ENCODE measurements around the gene HGFAC.

The HGFAC gene

DNA sequence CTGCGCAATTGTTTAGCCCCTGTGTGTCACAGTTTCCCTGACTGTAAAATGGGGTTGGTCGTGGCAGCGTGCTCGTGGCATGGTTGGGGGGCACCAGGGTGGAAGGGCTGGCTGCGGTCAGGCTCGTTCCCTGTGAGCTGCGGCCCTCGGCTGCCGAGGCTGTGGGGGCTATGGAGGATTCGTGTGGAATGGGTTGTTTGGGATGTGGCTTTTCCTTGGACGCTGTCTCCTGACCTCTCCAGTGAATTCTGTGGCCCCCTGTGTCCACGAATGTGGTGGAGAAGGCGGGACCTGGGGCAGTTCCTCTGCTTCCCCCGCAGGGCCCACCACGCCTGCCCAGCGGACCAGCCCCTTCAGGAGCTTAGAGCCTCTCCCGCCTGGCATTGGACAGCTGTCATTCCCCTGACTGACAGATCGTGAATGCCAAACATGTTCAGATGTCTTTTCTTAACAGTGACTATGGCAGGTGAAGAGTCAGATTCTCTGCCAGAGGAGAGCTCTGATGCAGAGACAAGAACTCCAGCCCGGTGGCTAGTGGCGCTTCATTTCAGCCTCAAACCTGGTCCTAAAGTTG lies 17.2 kb upstream of the HGFAC start:
- DNase-seq (ENCODE audit: low read depth, low spot score) = no peak

- DNase-seq (ENCODE audit: low read depth, low spot score) = no peak
Measured at GRCh38 chr4:3426465-3427133, 15.2 kb upstream of the HGFAC start.

DNA sequence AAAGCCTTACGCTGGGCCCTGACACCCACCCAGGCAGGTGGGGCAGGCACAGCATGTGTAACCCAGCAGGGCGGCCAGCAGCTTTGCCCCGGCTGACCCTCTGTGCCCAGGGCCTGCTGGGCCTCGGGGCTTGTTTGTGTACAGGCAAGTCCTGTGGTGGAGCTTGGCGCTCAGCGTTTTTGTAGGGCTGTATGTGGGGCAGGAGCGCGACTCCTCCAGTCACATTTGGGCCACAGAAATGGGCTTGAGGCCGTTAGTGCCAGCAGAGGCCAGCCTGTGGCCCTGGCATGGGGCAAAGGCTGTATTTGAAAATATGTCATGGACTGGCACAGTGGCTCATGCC lies 14.7 kb upstream of the HGFAC start:
- no peak for DNase-seq (ENCODE audit: low read depth, low spot score)

DNA sequence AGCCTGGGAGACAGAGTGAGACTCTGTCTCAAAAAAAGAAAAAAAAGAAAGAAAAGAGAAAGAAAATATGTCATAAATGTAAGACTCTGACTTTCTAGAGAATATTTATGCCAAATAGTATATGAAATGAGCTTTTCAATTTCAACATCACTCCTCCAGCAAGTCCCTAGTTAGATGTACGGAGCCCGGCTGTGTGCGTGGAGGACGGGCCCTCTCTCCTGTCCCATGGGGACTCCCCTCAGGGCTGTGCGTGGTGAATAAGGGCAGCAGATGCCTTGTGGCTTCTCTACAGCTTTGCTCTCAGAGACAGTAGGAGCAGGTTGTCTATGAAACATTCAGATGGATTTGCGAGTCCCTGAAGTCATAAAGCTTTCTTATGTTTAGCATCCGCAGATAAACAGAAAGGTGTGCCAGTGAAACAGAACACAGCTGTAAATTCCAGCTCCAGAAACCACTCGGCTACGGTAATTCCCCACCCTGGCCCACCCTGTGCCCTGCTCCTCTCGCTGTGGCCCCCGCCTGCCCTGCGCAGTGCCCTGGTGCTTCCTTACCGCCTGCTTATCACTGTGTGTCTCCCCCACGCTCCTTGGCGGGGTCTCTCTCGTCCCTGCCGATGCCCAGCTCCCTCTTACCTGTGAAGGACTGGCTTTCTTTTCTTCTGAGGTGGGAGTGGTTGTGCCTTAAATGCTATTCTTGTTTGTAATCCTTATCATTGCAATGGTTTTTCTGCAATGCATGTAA lies 13.9 kb upstream of the HGFAC start:
- DNase-seq (ENCODE audit: low read depth, low spot score) = no peak

DNA sequence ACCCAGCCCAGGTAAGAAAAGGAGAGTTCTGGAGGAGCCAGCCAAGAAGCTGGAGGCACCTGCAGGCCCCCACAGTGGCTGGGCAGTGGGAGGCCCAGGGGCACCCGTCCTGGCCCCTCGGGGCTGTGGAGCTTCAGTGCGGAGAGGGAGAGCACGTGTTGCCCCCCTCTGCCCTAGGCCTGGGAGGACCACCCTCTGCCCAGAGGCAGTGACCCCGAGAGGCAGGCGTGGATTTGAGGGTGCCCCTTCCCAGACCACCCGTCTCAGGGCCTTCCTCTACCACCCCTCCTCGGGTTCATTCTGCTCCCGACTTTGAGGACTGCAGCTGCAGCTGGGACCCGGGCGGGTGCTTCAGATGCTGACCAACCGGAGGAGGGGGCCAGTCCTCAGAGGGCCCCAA lies 12.1 kb upstream of the HGFAC start:
- no peak for DNase-seq (ENCODE audit: low read depth, low spot score)

DNA sequence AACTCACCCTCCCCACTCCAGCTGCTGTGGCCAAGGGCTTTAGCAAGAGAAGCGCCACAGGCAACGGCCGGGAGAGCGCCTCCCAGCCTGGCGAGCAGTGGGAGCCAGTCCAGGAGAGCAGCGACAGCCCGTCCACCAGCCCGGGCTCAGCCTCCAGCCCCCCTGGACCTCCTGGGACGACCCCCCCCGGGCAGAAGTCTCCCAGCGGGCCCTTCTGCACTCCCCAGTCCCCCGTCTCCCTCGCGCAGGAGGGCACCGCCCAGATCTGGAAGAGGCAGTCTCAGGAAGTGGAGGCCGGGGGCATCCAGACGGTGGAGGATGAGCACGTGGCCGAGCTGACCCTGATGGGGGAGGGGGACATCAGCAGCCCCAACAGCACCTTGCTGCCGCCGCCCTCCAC lies 11.2 kb upstream of the HGFAC start:
- no peak for DNase-seq (ENCODE audit: low read depth, low spot score)

- no peak for DNase-seq (ENCODE audit: low read depth, low spot score)
Measured at GRCh38 chr4:3431446-3431993, 10.2 kb upstream of the HGFAC start.

- DNase-seq (ENCODE audit: low read depth, low spot score) = no peak
Measured at GRCh38 chr4:3432381-3432790, 9.4 kb upstream of the HGFAC start.

GRCh38 chr4:3433138-3433869 lies 8.5 kb upstream of the HGFAC start:
- DNase-seq (ENCODE audit: low read depth, low spot score) = no peak

GRCh38 chr4:3434881-3435685 lies 6.7 kb upstream of the HGFAC start:
- DNase-seq (ENCODE audit: low read depth, low spot score) = no peak

GRCh38 chr4:3435686-3435956 lies 6.1 kb upstream of the HGFAC start:
- DNase-seq (ENCODE audit: low read depth, low spot score) = no peak

GRCh38 chr4:3436048-3436797 lies 5.5 kb upstream of the HGFAC start:
- DNase-seq (ENCODE audit: low read depth, low spot score) = no peak

- DNase-seq (ENCODE audit: low read depth, low spot score) = no peak
Measured at GRCh38 chr4:3436798-3437581, 4.8 kb upstream of the HGFAC start.

DNA sequence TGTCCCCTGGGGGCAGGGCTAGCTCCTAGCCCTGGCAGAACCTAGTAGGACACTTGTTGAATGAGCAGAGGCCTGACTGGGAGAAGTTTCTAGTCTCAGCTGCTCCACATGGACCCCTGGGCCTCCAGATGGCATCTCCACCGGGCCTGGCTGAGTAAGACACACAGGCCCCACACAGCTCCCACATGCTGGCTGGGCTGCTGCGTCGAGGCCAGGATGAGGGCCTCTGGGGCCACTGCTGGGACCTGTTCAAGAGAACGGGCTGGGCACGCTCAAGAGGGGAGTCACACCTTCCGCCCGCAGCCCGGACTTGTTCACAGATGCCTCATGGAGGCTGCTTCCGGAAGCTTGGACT lies 4.2 kb upstream of the HGFAC start:
- no peak for DNase-seq (ENCODE audit: low read depth, low spot score)

DNA sequence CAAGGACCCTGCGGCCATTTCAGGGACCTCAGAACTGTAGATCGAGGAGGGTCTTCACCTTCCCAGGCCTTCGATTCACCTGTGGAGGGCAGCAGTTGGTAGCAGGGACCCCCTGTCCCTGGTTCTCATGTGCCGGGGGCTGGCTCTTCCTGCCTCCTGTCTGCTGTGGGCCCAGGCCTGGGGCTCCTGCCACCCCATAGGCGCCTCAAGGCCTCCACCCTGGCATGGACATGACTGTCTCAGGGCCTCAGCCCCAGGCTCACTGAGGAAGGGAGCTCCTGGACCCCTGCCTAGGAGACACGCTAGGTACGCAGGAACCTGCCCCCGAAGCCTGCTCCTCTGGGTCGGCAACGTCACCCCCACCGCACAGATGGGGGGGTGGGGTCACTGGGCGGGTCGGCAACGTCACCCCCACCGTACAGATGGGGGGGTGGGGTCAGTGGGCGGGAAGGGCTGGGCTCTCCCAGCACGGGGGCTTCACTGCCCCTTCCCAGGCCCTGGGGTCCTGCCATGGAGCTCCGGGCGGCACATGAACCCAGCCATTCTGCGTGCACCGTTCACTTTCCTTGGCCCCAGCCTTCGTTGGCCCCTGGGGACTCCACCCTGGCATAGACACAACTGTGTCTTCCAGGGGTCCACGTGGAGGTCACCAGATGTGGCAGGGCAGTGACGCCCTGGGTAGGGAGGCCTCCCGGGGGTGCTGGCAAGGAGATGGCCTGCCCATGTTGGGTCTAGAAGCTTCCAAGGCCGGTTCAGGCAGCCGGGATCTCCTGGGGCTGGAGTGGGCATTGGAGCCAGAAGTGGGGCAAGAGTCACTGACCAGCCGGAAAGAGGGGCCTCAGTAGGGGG lies 3.5 kb upstream of the HGFAC start:
- no peak for DNase-seq (ENCODE audit: low read depth, low spot score)

GRCh38 chr4:3438847-3439180 lies 3.0 kb upstream of the HGFAC start:
- DNase-seq (ENCODE audit: low read depth, low spot score) = no peak

DNA sequence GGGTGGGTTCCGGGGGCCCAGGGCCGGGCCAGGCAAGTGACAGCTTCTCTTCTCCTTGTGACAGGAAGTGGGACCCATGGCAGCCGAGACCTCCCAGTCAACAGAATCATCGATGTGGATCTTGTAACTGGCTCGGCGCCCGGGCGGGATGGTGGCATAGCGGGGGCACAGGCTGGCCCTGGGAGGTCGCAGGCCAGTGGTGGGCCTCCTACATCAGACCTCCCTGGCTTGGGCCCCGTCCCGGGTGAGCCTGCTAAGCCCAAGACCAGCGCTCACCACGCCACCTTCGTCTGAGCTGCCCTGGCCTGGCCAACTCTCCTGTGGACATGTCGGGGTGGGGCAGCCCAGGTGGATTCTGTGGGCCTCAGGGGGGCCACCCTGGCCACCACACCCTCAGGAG lies 2.4 kb upstream of the HGFAC start:
- DNase-seq (ENCODE audit: low read depth, low spot score) = no peak

- no peak for DNase-seq (ENCODE audit: low read depth, low spot score)
Measured at GRCh38 chr4:3440011-3440410, 1.8 kb upstream of the HGFAC start.

GRCh38 chr4:3440979-3441500 lies 728 bp upstream of the HGFAC start:
- no peak for DNase-seq (ENCODE audit: low read depth, low spot score)
